Lung (tissue), 12 donors: ENCODE results near the gene VASH1. TPM values are rescaled to one million over a fixed set of nuclear protein-coding genes. Genes with fewer than 3 reads are reported as not detected.

Source experiments
- ATAC-seq: fragments of 200-7000 bp; cut with Tn5 transposase; one replicate; pipeline ENCODE4 v1.9.1; 2020; ENCODE audit warnings: moderate number of reproducible peaks; ENCODE audit not compliant: insufficient read depth, low FRiP score
- DNase-seq, 3 donors: peaks; one replicate each; pipeline ENCODE4 v3.0.0-alpha.2; 2013 to 2017
- H3K27ac ChIP-seq, 2 donors: one replicate each; pipeline ENCODE4 v1.5.1; 2013; ENCODE audit warnings: mild to moderate bottlenecking in 2 of 2, moderate library complexity in 2 of 2, control low read depth in 1 of 2, inconsistent platforms in 1 of 2, low read depth in 1 of 2, low read length in 1 of 2
- H3K27me3 ChIP-seq, 3 donors: one replicate each; pipeline ENCODE4 v1.5.1; 2013; ENCODE audit warnings: low read length in 2 of 3; ENCODE audit not compliant: control insufficient read depth in 3 of 3, insufficient read depth in 3 of 3
- H3K36me3 ChIP-seq, 4 donors: one replicate each; pipeline ENCODE4 v1.5.1; 2013; ENCODE audit warnings: low read length in 4 of 4, mild to moderate bottlenecking in 1 of 4, moderate library complexity in 1 of 4; ENCODE audit not compliant: control insufficient read depth in 4 of 4, insufficient read depth in 4 of 4
- H3K4me1 ChIP-seq, 5 donors: one replicate each; pipeline ENCODE4 v1.5.1; 2013; ENCODE audit warnings: low read length in 5 of 5, mild to moderate bottlenecking in 2 of 5, moderate library complexity in 1 of 5; ENCODE audit not compliant: control insufficient read depth in 5 of 5, insufficient read depth in 5 of 5
- H3K4me3 ChIP-seq: one replicate; pipeline ENCODE4 v1.5.1; 2013; ENCODE audit warnings: mild to moderate bottlenecking, control low read depth, moderate library complexity
- H3K9ac ChIP-seq, 2 donors: one replicate each; pipeline ENCODE4 v1.5.1; 2013; ENCODE audit warnings: low read length in 2 of 2, control low read depth in 1 of 2; ENCODE audit not compliant: insufficient read depth in 1 of 2
- H3K9me3 ChIP-seq, 4 donors: one replicate each; pipeline ENCODE4 v1.5.1; 2013; ENCODE audit warnings: low read length in 3 of 4, mild to moderate bottlenecking in 1 of 4, moderate library complexity in 1 of 4; ENCODE audit not compliant: control insufficient read depth in 4 of 4, insufficient read depth in 3 of 4
- CTCF ChIP-seq: IDR thresholded peaks from 2 replicates; pipeline ENCODE4 v1.5.1; 2012; ENCODE audit warnings: mild to moderate bottlenecking; ENCODE audit errors: control extremely low read depth, extremely low read depth
- WGBS, 2 donors: extraction: QIAGEN DNeasy Blood & Tissue Kit; methylation state at CpG; one replicate each; pipeline ENCODE4 v1.1.7; 2013; 5-methylcytosine and 5-hydroxymethylcytosine counted together
- polyA plus RNA-seq, 2 donors: library from polyadenylated mRNA; stranded (reverse); fragments of 200-250 nt; gene quantifications; one replicate each; pipeline ENCODE4 v1.2.1, GENCODE V29; 2013
- total RNA-seq, 2 donors: library from RNA; depleted of rRNA in 1 of 2; stranded (reverse); fragments of >200 nt in 1 of 2; gene quantifications; one replicate each; pipeline ENCODE4 v1.2.1, GENCODE V29; 2014 to 2021
- donor health status: control.
- donor health status: control.
- donor health status: Bipolar disorder and iron deficiency.
- donor health status: healthy.
- donor health status: DM: yes; HTN: yes; CAD: no.

The VASH1 gene
- total and polyA plus RNA-seq, 4 donors = 10.5 to 25.4 (median 18.0) TPM

DNA sequence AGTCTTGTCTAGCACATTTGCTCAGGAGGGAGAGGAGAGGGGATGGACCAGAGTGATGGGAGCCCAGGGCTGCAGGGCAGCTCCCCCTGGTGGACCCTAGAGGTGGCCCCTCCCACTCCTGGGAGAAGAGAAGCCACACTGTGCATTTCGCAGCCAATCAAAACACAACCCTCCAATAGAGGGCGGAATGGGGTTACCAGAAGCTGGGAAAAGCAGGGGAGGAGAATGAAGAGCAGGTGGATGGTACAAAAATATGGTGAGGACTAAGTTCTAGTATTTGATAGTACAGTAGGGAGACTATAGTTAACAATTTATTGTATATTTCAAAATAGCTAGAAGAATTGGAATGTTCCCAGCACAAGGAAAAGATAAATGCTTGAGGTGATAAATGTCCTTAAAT lies 23.6 kb downstream of the VASH1 start:
- peaks cover 3 to 48% (median 7%) of the 10 kb centered on the region in 4 donors for H3K36me3 ChIP-seq
- no peaks in the 10 kb centered on the region for H3K9me3 ChIP-seq
- H3K4me1 ChIP-seq = peaks cover 0 to 5% (median 0%) of the 10 kb centered on the region in 5 donors
- WGBS, 2 donors = 23 to 35% methylated on average over 2 of the region's 2 CpGs
- DNase-seq = peak; percentile 71 to 75 (median 72)
- H3K27ac ChIP-seq = no peak overlapping the region
- H3K9ac ChIP-seq = no peak overlapping the region
- H3K4me3 ChIP-seq = no peak overlapping the region
- peak; percentile 54 for TF ChIP-seq CTCF
- no peaks in the 10 kb centered on the region for H3K27me3 ChIP-seq
- peak; percentile 80 for ATAC-seq

DNA sequence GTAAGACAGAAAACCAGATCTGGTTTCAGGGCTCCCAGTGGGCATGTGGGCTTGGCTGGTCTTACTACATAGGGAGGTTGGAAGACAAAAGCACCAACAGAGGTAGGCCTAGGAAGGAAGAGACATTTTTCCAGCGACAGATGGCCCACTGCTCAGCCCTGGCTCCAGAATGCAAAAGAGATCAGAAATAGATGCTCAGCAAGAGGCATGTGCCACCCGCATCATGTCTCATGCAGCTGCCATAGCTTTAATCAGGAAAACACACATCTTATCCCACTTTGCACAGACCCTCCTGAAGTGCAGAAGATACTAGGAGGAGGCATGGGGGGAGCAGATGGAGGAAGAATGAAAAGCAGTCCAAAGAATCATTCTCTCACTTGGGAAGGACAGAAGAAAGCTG lies 25.3 kb downstream of the VASH1 start:
- Histone ChIP-seq H3K4me3 (no peak overlapping the region), H3K4me1 (peaks cover 0 to 2% (median 0%) of the 10 kb centered on the region in 5 donors), H3K36me3 (peaks cover 11 to 52% (median 17%) of the 10 kb centered on the region in 4 donors), H3K9me3 (no peaks in the 10 kb centered on the region), H3K27me3 (no peaks in the 10 kb centered on the region), H3K9ac (no peak overlapping the region), H3K27ac (no peak overlapping the region)
- TF ChIP-seq CTCF = no peak
- DNase-seq (no peak), ATAC-seq (no peak)
- 99 to 100% methylated on average over 2 of the region's 2 CpGs for WGBS, 2 donors

- Histone ChIP-seq H3K4me3 (no peak overlapping the region), H3K9me3 (no peaks in the 10 kb centered on the region), H3K36me3 (peaks cover 10 to 32% (median 21%) of the 10 kb centered on the region in 4 donors), H3K4me1 (no peaks in the 10 kb centered on the region), H3K27me3 (no peaks in the 10 kb centered on the region), H3K27ac (no peak overlapping the region), H3K9ac (no peak overlapping the region)
- 91 to 93% methylated on average over 2 of the region's 2 CpGs for WGBS, 2 donors
- TF ChIP-seq CTCF = no peak
- DNase-seq (no peak), ATAC-seq (no peak)
These were observed 31.2 kb downstream of the VASH1 start for GRCh38 chr14:76792422-76792821.

- no peak overlapping the region for H3K4me3 ChIP-seq
- 93 to 95% methylated on average over 3 to 4 of the region's 4 CpGs for WGBS, 2 donors
- no peak overlapping the region for H3K9ac ChIP-seq
- no peaks in the 10 kb centered on the region for H3K4me1 ChIP-seq
- ATAC-seq (no peak), DNase-seq (no peak)
- no peak for TF ChIP-seq CTCF
- peaks cover 10 to 29% (median 24%) of the 10 kb centered on the region in 4 donors for H3K36me3 ChIP-seq
- H3K27me3 ChIP-seq = no peaks in the 10 kb centered on the region
- H3K9me3 ChIP-seq = no peaks in the 10 kb centered on the region
- H3K27ac ChIP-seq = no peak overlapping the region
These were observed 32.1 kb downstream of the VASH1 start for GRCh38 chr14:76793324-76793723.
